ENCODE data around the gene HIP1.
"Not testable (repeated sequence)": the region's sequence is repeated elsewhere in the genome, so short reads cannot be mapped to it uniquely, and the experiment has no call there.

The HIP1 gene

DNA sequence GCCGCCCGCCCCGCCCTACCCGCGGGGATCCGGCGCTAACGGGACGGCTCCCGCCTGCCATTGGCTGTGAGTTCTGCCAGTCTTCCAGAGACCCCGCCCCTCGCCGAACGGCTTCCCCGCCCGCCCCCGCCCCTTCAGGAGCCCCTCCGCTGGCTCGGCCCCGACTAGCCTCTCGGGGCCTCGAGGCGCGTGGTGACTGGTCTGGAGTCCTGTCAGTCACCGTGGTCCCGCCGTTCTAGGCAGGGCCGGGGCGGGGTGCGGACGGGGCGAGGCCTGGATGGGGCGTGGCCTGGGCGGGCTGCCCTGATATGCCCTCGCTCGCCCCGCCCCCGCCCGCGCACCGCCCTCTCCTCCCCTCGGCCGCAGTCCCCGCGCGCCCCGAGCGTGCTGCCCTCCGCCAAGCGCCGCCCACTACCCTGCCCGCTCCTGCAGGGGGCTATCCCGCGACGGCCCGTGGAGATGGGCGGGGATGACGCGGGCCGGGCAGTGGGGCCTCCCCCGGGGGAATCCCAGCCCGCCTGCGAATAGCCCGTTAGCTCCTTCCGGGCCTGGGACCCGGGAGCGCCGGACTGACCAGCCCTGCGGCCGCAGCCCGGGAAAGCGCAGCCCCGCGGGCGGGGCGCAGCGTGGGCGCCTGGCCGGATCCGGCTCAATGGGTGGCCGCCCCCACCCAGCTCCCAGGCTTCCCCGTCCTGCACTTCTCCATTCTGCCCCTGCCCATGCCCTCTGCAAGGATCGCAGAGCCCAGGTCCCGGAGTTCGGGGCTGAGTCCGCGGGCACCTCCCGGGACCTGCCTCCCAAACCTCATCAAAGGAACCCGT is 444 bp upstream of the HIP1 start:
- DNase-seq, result peak; percentile 91 to 96

DNA sequence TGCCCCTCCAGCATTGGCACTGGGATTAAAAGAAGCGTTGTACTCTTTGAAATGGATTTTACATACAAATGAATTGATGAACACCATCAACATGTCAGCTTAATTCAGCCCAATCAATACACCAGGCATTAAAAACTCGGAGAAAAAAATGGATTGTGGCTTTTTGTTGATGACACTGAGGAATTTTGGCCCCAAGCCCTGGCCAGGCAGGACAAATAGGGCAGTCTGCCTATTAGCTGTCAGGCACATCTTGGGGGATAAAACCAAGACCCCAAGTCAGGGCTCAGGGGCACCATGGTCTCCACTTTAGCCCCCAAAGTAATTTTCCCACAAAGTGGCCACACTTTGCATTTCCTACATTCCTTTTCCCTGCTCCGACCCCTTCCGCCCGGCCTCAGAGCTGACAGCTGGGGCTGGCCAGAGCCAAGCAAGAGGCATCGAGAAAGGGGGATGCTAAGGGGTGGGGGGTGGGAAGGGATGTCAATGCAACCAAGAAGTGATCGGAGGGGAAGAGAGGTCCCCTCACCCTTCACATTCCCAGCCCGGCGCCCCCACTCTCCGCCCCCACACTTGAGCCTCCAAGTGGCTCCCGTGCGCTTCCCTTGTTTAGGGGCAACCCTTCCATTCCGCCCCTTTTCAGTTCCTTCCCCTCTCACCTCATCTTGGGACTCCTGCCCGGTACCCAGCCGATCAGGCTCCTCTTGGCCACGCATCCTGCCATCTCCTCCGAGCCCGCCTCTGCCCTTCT is 711 bp downstream of the HIP1 start:
- no peak for DNase-seq

DNA sequence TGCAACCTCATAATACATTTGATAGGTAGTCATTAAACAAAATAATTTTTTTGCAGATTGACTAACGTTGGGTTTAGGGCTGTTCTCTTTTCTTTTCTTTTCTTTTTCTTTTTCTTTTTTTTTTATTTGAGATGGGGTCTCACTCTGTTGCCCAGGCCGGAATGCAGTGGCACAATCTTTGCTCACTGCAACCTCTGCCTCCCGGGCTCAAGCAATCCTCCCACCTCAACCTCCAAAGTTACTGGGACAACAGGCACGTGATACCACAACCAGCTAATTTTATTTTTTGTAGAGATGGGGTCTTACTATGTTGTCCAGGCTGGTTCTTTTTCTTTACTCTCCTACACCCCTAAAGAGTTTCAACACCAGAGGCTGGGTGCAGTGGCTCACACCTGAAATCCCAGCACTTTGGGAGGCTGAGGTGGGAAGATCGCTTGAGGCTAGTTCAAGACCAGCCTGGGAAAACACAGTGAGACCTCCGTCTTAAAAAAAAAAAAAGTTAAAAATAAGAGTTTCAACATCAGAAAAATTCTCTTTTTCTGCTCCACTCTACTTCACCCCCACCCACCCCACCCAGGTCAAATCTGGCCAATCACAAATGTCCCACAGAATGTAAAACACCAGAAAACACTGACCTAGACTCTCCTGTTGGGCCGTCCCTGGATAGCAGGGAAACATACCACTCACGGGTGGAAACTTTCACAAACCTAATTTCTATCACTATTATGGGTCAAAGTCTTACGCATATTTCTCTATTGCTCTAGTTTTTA is 3.0 kb downstream of the HIP1 start:
- DNase-seq, result no peak

DNA sequence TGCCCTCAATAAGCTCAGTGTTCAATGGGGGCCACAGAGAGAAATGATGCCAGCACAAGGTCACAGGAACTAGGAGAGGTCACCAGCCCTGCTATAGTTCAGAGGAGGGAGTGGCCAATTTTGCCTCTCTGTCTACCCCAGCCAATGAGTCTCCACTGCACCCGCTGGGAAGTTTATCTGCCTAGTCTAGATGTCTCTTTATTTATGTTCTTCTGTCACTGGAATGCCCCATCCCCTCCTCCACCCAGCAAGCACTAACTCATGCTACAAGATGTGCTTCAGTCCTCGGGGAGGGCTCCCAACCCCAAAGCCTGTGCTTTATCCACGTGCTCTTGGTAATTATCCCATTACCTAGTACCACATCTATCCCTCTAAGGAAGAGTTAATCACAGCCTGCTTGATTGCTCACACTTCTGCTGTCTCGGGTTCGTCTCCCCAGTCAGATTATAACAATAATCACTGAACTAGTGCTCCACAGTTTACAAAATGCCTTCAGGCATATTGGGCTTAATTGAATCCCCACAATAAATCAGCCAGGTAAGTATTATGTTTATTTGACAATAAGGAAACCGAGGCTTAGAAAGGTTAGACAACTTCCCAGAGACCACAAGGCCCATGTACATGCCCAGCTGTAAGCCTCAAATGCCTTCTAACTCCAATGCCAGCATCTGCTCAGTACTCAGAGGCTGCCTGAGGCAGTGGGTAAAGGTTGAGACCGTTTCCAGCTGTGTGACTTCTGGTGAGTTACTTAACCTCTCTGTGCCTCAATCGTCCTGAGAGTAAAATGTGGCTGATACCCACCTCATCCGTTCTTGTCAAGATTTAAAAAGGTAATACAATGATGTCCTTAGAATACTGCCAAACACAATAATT is 3.9 kb downstream of the HIP1 start:
- DNase-seq, result no peak

DNA sequence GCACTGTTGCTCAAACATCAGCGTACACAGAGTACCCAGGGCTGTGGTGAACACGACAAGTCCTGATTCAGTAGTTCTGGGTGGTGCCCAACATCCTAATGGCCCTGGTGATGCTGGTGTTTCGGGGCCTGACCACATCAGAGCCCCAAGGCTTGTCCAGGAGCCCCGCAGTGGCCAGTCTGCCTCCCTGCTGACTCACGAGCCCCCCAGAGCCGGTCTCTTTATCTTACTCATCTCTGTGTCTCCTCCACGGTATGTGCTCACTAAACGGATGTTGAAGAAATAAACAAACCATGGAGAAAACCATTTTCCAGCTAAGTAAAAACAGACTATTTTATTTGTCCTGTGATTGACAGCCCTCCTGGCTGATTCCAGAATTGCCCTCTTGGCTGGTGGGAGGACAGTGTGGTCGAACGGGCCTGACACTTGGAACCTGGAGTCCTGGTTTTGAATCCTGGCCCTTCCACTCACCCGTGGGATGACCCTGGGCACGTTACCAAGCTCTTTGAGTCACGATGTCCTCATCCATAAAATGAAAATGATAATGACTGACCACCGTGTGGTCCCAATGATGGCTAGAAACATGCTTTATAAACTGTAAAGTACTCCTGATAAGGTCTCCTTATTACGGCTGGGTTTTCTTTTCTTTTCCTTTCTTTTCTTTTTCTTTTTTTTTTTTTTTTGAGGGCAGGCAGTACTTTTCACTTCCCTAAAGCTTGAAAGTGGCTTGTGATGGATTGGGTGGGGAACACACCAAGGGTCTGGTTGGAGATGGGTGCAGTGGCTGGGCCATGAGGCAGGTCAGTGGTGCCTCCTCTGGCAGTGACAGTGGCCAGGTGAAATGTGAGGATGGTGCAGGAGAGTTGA is 5.7 kb downstream of the HIP1 start:
- no peak for DNase-seq

DNA sequence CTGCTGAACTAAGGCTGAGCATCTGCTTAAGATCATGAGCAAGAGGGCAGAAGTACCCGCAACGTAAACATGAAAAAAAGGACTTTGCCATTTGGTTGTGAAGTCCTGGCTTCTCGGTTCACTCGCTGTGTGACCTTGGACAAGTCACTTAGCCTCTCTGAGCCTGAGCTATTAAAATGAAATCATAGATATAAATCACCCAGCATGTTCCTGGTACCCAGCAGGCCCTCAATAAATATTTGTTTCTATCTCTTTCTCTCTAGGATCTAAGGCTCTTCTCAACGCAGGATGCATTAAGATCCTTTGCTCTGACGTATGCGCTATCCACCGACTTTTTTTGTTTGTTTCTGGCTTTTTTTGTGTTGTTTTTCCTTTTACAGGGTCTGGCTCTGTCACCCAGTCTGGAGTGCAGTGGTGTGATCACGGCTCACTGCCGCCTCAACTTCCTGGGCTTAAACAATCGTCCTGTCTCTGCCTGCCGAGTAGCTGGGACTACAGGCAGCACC is 6.7 kb downstream of the HIP1 start:
- DNase-seq, result no peak

DNA sequence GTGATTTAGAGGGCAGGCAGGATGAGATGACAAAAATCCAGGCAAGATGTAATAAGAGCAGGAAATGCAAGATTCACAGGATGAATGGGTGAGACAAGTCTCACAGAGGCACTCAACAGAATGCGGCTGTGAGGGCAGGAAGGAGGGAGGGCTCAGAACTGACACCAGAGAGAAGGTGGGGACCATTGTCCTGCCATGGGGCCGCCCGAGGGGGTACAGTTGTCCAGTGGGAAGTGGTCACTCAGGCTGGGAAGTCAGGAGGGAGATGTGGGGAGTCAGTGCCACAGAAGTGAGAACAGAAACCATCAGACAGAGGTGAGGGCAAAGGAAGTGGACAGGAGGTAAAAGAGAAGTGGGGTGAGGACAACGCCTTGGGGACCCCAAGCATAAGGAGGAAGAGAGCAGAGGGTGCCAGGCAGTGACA is 8.9 kb downstream of the HIP1 start:
- DNase-seq, result no peak

DNA sequence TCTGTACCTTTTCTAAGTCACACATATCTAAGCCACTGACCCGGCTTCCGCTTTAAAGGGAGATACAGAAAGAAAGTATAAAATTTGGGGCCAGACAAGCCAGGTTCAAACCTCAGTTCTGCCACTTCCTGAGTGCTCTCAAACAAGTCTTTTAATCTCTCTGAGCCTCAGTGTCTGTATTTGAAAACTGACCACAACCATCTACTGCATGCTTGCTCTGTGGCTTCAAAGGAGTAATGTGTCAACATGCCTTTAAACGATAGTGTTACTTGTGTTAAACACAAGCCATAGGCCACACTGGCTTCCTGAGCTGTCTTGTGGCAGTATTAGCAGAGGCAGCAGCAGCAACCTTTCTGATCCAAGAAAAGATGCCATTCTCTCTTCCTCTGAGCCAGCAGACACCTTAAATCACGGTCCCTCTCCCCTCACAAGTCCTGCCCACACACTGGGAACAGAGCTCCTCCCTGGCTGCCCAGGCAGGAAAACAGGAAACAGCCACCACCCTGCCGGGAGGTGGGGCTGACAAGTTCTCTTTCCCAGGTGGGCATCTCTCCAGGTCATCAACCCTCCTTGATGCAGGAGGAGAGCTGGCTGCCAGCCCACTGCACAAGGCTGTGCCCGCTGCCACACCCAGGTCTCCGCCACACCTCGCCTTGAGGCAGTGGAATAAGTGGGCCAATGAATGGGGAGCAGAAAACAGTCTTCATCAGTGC is 10.7 kb downstream of the HIP1 start:
- no peak for DNase-seq

DNA sequence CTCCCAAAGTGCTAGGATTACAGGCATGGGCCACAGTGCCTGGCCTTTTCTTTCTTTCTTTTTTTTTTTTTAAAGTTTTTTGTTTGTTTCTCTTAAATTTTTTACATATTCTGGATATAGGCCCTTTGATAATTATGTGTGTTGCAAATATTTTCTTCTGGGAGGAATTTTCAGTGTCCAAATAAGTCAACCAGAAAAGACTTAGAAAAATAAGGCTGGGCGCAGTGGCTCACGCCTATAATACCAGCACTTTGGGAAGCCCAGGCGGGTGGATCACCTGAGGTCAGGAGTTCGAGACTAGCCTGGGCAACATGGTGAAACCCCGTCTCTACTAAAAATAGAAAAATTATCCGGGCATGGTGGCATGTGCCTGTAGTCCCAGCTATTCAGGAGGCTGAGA is 11.4 kb downstream of the HIP1 start:
- DNase-seq, result not testable (repeated sequence)

- DNase-seq, result no peak
Measured at GRCh38 chr7:75725306-75725705, 13.4 kb downstream of the HIP1 start.

- DNase-seq, result no peak
Measured at GRCh38 chr7:75723444-75723843, 15.3 kb downstream of the HIP1 start.

DNA sequence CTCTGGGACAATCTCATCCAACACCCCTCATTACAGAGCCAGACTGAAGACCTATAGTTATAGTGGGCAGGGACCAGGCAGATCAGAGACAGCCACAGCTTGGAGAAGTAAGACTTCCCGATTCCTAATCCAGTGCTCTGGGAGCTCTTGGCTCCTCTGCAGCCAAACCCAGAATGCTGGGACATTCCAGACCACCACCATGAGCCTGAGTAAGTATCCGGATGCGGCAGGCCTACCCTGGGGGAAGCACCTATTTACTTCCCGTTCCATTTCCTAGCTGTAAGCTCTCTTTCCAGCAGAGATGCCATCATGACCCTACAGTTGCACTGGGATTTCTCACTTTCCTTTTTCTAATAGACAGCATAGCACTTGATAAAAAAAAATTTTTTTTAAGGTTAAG is 16.4 kb downstream of the HIP1 start:
- DNase-seq, result no peak

GRCh38 chr7:75721922-75722321 is 16.8 kb downstream of the HIP1 start:
- not testable (repeated sequence) for DNase-seq

GRCh38 chr7:75721426-75721825 is 17.3 kb downstream of the HIP1 start:
- DNase-seq, result no peak

- no peak for DNase-seq
Measured at GRCh38 chr7:75719626-75720025, 19.1 kb downstream of the HIP1 start.

- DNase-seq, result no peak
Measured at GRCh38 chr7:75718390-75719031, 20.2 kb downstream of the HIP1 start.

- DNase-seq, result not testable (repeated sequence)
Measured at GRCh38 chr7:75717746-75718145, 21.0 kb downstream of the HIP1 start.

- no peak for DNase-seq
Measured at GRCh38 chr7:75716992-75717626, 21.6 kb downstream of the HIP1 start.

- no peak for DNase-seq
Measured at GRCh38 chr7:75715864-75716263, 22.9 kb downstream of the HIP1 start.

Measured in SHP77 (cell line).